Esophagus squamous epithelium (tissue), 4 donors: Measurements from ENCODE around the gene PSMD11.

ENCODE experiments used
- POLR2A ChIP-seq, 4 donors: fragments of 450-650 bp; IDR thresholded peaks; one replicate each; pipeline ENCODE4 v1.6.1; 2017; ENCODE audit warnings: antibody characterized with exemption in 4 of 4, mild to moderate bottlenecking in 4 of 4, moderate library complexity in 3 of 4
- TF ChIP-seq, protein P1 (sequence below), 6 experiments: fragments of 450-650 bp in 4 of 6; fragments of 200-600 bp in 2 of 6; sonication (generic) in 2 of 6; IDR thresholded peaks; one replicate each; pipeline ENCODE4 v1.5.1; 2016 to 2019; ENCODE audit warnings: antibody characterized with exemption in 6 of 6, mild to moderate bottlenecking in 4 of 6, moderate library complexity in 4 of 6

- TF ChIP-seq, protein P1, sequence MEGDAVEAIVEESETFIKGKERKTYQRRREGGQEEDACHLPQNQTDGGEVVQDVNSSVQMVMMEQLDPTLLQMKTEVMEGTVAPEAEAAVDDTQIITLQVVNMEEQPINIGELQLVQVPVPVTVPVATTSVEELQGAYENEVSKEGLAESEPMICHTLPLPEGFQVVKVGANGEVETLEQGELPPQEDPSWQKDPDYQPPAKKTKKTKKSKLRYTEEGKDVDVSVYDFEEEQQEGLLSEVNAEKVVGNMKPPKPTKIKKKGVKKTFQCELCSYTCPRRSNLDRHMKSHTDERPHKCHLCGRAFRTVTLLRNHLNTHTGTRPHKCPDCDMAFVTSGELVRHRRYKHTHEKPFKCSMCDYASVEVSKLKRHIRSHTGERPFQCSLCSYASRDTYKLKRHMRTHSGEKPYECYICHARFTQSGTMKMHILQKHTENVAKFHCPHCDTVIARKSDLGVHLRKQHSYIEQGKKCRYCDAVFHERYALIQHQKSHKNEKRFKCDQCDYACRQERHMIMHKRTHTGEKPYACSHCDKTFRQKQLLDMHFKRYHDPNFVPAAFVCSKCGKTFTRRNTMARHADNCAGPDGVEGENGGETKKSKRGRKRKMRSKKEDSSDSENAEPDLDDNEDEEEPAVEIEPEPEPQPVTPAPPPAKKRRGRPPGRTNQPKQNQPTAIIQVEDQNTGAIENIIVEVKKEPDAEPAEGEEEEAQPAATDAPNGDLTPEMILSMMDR (IDR thresholded peaks at IDR 0.05) = no peak
- TF ChIP-seq POLR2A (IDR thresholded peaks at IDR 0.05) = no peak
Measured at GRCh38 chr17:32528825-32529224, 84.5 kb downstream of the PSMD11 start.
